Measurements from ENCODE around the gene BTBD19. TPM values are rescaled to one million over a fixed set of nuclear protein-coding genes. Genes with fewer than 3 reads are reported as not detected.
"Not testable (repeated sequence)": the region's sequence is repeated elsewhere in the genome, so short reads cannot be mapped to it uniquely, and the experiment has no call there.

Gene BTBD19
- polyA plus RNA-seq, 1 donor: 7.9 TPM

DNA sequence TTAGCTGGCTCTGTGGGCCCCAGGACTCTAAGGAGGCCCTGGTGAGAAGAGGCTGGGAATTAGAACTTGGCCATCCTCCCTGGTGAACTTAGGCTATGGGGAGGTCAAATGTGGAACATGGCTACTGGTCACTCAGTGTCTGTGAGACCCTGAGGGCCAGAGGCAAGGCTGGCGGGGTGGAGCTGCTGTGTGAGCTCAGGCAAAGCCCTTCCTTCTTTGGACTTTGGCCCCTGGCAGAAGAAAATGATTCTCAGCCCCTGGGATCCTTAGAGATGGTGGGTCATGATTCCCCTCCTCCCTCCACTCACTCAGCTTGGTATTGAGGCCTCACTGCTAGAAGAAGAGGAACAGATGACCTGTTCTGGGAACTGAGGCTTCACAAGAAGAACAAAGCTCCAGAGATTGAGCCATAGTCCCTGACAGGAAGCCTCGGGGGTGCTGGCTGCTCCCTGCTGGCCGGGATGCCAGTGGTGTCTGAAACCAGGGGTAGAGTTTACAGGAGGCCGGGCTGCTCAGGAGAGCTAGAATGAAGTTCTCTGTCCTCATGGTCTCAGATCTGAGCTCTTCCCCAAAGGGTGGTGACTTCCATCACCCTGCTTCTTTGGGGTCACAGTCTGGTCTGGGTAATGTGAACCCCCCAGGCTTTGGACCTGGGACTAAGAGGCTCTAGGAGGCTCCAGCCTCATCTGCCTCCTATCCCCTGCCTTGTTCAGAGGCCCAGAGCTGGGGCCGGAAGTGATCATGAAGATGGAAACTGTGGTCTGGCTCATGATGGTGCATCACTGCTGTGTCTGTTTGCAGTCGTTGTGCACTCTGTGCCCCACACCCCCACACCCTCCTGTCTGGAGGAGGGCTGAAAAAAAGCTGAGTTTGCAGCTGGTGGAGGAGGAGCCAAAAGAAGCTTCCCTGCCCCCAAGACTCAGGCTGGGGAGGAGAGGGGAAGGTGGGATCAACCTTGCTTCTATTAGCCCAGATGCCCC is 905 bp downstream of the BTBD19 start:
- DNase-seq: peak; percentile 59

DNA sequence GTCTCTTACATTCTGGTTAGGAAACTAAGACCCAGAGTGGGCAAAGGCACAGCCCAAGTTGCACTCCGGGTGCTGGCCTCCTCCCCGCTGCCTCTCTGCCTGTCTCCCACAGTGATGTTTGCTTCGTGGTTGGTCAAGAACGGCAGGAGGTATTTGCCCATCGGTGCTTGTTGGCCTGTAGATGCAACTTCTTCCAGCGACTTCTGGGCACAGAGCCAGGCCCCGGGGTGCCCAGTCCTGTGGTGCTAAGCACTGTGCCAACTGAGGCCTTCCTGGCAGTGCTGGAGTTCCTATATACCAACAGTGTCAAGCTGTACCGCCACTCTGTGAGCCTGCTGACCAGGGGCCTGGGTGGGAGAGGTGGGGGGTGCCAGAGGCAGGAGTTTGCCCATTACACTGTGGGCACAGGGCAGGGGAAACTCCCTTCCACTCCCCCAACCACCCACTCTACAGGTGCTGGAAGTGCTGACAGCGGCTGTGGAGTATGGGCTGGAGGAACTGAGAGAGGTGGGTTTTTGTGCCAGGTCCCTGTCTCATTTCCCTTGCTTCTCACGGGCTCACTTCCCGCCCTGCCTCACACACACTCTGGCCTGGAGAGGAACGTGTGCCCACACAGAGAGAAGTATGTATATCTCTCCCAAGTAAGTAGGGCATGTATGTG is 1.9 kb downstream of the BTBD19 start:
- no peak for DNase-seq

DNA sequence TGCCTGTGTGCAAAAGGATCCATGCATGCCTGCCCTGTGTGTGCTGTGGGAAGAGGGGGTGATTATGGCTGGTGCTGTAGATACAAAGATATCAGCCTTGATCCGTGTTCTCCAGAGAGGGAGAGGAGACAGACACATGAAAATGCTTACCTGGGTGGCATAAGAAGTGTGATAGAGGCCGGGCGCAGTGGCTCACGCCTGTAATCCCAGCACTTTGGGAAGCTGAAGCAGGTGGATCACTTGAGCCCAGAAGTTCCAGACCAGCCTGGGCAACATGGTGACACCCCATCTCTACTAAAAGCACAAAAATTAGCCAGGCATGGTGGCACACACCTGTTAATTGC is 2.4 kb downstream of the BTBD19 start:
- not testable (repeated sequence) for DNase-seq

DNA sequence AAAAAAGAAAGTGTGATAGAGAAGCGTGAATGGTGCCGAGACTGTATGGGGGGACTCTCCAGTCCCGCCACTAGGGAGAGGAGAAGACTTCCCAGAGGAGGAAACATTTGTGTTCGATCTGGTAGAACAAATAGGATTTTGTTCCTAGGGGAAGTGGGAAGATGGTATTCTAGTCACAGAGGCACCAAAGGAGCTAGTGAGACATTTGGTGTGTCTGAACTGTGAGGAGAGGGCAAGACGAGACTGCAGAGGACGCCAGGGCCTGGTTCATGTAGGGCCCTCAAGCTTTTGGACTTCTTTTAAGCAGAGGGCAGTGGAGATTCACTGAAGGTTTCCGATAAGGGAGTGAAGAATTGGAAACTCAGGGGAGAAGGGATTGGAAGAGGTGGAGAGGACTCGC is 2.9 kb downstream of the BTBD19 start:
- no peak for DNase-seq

DNA sequence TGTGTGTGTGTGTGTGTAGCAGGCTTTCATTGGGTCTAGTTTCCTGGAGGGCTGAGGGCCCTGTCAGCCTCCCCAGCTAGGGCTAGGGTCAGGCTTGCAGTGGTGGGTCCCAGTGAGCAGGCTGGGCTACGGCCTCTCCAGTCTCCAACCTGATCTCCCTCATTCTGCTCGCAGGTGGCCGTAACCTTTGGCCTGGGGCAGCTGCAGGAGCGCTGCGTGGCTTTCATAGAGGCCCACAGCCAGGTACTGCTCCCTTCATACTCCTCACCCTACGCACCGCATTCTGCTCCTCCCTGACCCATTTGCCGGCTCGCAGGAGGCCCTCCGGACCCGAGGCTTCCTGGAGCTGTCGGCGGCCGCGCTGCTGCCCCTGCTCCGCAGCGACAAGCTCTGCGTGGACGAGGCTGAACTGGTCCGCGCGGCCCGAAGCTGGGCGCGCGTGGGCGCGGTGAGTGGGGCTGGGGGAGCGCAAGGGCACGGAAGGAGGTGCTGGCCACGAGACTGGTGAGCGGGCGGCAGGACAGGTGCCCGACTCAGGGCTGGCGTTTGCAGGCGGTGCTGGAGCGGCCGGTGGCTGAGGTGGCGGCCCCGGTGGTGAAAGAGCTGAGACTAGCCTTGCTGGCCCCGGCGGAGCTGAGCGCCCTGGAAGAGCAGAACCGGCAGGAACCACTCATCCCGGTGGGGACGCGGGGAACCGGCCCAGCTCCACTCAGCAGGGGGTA is 4.7 kb downstream of the BTBD19 start:
- DNase-seq: no peak

DNA sequence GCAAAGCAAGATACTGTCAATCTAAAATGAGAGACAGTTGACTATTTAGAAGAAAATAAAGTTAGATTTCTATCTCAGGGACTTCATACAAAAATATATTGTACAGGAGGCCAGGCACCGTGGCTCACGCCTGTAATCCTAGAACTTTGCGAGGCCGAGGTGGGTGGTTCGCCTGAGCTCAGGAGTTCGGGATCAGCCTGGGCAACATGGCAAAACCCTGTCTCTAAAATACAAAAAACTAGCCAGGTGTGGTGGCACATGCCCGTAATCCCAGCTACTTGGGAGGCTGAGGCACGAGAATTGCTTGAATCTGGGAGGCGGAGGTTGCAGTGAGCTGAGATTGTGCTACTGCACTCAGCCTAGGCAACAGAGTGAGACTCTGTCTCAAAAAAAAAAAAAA is 7.6 kb downstream of the BTBD19 start:
- not testable (repeated sequence) for DNase-seq

DNA sequence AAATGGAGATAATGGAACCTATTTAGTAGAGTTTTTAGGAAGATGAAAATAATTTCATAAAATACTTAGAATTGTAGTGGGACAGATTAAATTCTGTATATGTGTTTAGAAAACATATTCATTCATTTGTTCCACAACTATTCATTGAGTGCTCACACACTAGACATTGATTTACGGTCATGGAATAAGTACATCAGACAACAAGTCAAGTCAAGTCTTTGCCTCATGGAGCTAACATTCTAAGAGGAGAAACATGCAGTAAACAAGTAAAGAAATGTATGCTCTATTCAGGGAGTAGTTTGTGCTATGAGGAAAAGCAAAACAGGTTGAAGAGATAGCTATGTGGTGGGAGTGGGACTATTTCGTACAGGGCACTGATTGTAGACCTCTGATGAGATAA is 9.0 kb downstream of the BTBD19 start:
- no peak for DNase-seq

DNA sequence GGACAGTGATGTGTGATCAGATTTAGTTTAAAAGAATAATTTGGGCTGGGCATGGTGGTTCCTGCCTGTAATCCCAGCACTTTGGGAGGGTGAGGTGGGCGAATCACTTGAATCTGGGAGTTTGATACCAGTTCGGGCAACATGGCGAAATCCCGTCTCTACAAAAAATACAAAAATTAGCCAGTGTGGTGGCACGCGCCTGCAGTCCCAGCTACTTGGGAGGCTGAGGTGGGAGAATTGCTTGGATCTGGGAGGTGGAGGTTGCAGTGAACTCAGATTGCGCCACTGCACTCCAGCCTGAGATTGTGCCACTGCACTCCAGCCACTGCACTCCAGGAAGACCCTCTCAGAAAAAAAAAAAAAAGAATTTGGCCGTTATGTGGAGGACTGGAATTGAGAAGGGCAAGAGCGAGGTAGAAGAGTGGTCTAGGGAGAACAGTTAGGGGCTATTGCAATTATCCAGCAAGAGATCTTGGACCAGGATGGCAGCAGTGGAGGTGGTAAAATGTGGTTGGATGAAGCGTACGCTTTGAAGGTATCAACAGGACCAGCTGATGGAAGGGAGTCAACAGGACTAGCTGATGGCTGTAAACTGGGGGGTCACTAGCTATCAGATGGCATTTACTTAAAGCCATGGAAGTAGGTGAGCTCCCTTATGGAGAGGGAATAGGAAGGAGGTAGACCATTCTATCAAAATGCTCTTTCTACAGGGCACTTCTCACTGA is 9.6 kb downstream of the BTBD19 start:
- DNase-seq: no peak

DNA sequence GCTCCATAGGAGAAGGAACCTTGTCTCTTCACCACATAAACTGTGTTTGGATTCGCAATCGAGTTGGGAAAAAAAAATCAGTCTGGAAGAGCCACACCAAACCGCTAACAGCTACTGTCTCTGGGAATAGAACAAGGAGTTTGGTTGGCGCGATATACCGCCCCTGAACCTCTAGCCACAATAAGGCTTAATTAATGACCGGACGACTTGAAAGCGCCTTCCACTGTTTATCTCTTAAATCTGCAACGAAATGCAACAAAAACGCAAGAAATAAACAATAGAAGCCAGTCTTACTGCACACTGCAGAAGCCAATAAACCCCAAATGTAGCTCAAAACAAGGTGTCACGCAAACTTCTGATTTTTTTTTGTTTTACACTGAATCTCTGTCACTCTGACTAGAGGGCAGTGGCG is 10.9 kb downstream of the BTBD19 start:
- no peak for DNase-seq

DNA sequence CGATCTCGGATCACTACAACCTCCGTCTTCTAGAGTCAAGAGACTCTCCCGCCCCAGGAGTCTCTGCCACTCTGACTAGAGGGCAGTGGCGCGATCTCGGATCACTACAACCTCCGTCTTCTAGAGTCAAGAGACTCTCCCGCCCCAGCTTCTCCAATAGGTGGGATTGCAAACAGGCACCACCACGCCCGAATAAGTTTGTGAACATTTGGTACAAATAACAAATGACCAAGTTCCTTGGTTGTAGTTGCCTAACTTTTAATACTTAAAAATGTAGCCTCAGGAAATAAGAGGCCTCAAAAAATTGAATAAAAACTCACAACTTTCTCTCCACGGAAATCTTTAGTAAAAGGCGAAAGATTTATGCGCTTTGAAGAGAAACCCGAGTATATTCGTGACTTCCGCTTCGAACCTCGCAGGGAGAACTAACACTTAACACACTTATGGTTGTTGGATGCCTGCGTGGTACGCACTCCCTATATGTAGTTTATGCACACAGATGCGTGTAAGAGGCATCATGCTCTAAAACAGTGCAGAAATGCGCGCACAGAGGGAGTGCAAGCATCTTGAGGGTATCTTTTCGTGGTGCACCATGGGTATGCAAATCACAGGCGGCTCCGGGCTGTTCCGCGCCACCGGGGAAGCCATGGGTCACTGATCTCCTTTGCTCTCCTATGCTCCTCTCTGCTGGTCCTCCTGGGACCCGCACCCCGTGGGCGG is 11.4 kb downstream of the BTBD19 start:
- peak; percentile 83 for DNase-seq

DNA sequence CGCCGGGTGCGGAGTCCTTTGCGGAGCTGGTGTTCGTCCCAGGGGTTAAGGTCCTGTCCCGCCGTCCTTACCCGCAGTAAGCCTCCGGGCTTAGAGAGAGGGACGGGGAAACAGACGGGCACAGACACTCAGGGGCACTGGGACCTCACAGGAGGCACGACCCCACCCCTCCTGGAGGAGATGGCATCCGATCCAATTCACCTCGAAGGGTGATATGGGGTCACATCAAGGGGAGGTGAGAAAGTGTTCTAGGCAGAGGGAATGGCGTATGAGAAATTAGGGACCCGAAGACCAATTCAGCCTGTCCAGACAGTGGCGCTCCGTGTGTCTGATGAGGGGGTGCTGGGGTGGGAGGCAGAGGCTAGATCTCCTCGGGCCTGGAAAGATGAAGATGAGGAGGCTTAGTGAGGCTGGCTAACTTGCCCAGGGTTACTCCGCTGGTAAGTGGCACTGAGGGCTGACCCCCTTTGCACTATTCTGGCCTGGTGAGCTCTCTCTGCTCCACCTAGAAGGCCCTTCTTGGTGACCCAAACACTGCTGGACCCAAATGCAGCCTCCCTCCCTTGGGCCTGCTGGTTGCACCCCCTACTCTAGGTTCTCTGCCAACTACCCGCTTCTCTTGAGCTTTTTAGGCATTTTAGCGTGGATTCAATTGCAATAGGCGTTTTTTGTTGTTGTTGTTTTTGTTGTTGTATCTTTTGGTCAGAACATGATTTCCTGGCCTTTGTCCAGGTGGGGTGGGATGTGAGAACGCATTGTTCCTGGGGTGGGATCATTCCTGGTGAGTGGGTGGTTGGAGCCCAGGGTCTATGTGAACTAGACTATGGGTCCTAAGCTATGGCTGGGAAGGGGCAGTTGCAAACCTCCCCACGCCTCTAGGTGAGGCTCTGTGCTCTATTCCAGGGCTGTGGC is 12.3 kb downstream of the BTBD19 start:
- DNase-seq: no peak

DNA sequence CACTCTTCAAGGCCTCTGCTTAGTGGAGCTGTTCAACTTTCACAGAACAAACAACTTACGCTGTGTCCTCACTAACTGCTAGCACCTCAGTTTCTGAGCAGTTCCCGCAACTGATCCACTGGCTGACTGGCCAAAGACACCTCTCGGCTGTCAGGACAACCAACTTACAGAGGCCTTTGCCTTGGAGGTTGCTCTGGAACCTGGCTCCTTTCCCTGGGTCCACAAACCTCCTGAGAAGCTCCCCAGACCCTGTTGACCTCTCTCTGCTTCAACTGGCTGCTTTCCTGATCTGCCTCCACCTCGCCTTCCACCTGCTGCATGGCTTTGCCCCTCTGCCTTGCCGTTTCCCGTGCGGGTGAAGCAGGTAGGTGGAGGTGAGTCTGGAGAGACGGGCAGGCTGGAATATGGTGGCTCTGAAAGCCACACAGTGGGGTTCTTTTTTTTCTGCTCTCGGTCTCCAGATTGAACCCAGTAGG is 13.0 kb downstream of the BTBD19 start:
- no peak for DNase-seq

DNA sequence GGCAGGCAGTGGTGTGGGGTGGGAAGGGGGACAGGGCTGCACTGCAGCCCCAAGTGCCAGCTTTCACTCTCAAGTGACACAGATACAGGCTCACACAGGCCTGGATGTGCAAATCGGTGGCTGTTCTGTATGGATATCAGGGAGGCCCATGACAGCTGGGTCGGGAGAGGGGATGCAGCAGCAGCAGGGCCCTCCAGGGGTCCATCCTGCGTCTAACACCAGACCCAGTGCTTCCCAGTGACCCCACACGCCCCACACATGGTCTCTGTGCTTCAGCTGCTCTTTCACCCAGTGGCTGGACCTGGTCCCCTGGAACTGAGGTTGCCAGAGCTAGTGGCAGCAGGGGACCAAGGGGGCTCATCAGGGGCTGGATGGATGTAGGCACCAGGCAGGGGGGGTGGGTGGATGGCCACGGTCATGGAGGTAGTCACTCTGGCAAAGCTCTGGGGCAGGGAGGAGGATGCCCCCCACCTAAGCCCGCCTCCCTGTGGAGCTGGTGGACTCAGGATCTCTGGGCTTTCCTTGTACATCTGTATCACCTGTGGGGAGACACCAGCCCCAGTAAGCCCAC is 13.9 kb downstream of the BTBD19 start:
- DNase-seq: no peak

DNA sequence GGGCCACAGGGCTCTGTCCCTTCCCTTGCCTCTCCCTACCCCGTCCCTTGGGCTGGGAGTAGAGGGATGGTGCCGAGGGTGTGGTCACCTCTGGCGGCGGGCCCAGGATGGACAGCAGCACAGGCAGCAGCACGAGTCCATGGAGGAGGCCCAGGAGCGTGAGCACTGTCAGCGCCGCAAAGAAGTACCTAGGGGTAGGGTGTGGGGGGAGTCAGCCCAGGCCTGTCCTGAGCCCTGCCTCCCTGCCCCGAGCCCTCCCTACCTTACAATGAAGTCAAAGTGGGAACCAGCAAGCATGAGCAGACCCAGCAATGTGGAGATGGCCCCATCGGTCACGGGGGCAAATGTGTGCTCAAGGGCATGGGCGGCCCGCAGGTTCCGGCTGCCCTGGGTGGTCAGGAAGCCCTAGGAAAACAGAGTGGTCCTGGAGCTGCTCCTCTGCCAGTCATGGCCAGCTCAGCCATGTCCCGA is 14.7 kb downstream of the BTBD19 start:
- no peak for DNase-seq

DNA sequence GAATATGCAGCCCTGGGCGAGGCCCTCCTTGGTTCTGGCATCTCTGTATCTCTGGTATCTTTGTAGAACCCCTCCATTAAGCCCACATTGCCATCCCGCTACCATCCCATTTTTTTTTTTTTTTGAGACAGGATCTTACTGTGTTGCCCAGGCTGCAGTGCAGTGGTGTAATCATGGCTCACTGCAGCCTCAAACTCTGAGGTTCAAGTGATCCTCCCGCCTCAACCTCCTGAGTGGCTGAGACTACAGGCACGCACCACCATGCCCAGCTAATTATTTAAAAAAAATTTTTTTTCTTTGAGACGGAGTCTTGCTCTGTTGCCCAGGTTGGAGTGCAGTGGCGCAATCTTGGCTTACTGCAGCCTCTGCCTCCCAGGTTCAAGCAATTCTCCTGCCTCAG is 16.1 kb downstream of the BTBD19 start:
- DNase-seq: not testable (repeated sequence)

DNA sequence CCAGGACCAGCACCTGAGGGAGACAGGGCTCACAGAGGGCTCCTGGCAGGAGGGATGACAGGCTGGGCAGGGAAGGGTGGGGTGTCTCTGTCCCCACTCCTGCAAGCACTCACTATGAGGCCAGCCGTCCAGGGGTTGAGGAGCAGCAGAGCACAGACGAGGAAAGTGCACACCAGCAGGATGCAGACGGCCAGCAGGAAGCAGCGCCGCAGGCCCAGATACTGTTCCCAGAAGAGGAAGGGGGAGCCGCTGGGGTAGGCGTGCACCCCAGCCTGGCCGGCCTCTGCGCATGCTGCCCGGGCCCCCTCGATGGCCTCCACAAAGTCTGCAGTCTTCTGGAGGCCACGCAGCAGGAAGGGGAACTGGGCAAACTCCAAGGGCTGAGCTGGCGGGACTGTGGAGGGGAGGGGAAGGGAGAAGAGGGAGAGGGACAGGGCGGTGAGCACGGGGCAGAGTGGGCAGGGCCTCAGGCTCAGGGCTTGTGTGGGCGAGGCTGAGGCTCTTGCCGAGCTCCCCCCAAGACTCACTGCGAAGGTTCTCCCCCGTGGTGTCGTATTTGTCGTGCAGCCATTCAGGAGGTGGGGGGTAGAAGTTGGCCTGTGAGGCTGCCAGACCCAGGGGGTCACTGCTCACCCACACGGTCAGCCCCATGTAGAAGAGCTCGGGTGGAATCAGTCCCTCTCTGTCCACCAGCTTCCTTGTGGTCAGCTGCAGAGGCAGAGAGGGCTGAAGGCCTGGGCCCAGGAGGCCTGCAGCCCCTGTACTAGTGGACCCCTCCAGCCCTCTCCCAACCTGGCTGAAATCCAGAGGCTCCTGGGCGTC is 18.3 kb downstream of the BTBD19 start:
- DNase-seq: peak; percentile 81

DNA sequence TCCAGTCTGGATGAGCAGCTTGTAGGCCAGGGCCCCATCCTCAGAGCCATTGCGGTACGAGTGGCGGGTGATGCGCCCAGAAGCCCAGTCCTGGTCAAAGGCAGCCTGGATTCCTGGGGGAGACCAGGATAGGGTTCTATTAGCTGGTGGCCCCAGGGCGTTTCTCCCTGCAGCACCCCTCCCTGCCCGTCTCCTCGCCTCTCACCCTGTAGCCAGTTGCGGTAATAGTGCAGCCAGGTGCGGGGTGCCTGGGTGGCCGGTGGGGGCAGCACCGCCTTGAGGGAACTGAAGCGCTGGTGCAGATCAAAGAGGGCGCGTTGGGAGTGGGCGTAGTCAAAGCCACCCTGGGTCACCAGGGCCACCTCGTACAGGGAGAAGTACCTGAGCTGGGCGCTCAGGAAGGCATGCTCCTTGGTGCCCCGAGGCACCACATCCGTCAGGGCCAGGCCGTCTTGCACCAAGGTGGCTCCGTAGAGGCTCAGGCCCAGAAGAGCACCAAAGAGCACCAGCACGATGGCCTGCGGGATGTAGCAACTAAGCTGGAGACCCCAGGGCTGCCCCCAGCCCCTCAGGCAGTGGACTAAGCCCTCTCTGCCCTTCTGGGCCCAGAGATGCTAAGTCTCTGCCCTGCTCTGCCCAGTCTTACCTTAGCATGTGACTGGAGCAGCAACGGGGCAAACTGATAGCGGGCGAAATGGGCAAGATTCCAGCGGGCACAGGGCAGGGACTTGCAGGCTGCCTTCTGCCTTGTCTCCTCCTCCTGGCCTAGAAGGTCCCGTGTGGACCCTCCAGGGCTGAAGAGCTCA is 19.1 kb downstream of the BTBD19 start:
- DNase-seq: no peak

DNA sequence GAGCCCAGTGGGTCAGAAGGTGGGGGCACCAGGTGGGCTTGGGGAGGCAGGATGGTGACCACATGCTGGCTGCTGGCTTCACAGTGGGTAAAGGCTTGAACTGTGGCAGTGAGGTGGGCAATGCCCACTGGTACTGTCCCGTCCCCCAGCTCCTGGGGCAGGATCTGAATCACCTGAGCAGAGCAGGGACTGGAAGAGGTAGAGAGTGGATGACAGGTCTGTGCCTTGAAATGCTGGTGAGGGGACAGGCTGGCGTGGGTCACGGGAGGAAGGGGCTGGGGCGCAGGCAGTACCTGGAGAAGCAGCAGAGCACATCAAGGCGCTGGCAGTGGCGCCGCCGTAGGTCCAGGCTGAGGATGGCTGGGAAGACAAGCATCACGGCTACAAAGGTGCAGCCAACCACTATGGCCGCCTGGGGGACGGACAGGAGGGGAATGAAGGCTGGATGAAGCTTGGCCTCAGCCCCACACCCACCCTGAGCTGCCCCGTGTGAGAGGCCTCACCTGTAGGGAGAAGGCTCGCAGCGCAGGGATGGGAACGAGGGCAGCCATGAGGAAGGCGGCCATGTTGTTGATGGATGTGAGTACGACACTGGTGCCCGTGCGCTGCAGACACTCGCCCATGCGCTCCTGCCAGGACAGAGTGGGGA is 19.8 kb downstream of the BTBD19 start:
- no peak for DNase-seq
